Femur (tissue), 1 donor: ENCODE results near the gene BECN2.
A peak's percentile ranks its signal among the peaks of the same experiment; 100 is the strongest.
"Not testable (repeated sequence)": the region's sequence is repeated elsewhere in the genome, so short reads cannot be mapped to it uniquely, and the experiment has no call there.

Source experiments
- DNase-seq: peaks from one replicate; pipeline ENCODE4 v3.0.0-alpha.2; 2017

The BECN2 gene

DNA sequence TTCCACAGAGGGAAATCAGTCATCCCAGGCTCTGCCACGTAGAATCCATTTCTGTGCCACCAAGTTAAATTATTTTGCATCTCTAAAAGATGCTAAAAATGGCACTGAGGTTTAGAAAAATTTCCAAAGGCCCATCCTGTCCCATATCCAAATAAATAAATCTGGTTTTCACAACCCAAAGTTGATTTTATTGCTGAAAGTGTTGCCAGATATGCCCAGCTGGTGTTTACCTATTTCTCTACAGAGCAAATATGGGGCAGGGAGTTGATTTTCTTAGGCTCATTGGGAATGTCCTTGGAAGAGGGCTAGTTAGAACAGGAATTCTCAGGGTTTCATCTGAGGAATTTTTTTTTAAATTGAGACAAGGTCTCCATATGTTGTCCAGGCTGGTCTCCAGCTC is 22.4 kb downstream of the BECN2 start:
- no peak for DNase-seq

DNA sequence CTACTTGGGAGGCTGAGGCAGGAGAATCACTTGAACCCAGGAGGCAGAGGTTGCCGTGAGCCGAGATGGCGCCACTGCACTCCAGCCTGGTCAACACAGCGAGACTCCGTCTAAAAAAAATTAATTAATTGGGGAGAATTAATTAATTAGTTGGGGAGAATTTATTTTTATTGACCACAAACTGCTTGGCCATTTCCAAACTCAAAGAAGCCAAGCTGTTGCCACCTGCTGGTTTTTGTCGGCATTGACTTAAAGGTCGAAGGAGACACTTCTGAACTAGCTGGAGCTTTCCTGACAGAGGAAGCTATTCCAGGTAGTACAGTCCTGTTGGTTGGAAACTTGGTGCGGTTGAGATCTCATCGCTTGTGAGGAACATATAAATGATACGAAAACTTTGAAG is 28.2 kb downstream of the BECN2 start:
- DNase-seq = no peak

DNA sequence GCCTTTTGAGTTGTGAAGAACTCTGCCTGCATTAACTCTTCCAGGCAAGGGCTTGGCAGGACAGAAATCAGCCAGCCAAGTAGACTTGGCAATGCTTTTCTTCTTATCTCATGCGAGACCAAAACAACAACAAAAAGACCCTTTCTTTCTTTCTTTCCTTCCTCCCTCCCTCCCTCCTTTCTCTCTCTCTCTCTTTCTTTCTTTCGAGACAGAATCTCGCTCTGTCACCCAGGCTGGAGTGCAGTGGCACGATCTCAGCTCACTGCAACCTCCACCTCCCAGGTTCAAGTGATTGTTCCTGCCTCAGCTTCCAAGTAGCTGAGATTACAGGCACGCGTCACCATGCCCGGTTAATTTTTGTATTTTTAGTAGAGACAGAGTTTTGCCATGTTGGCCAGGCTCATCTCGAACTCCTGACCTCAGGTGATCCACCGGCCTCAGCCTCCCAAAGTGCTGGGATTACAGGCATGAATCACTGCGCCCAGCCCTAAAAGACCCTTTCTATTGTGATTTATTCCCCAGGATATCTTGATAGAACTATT is 30.9 kb downstream of the BECN2 start:
- DNase-seq = not testable (repeated sequence)

DNA sequence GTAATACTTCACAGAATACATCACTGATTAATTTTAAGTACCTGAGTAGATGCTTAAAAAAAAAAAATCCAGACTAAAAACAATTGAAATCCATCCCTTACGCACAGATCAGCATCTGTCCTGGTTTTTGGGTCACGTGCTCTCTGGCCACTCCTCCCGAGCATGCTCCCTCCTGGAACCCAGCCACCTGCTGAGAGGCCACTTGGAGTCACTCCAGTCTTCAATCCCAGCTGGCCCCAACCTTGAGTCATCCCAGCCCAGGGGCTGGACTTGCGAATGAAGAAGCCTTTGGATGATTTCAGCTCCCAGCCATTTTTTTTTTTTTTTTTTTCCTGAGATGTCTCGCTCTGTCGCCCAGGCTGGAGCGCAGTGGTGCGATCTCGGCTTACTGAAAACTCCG is 32.5 kb downstream of the BECN2 start:
- peak; percentile 92 for DNase-seq

DNA sequence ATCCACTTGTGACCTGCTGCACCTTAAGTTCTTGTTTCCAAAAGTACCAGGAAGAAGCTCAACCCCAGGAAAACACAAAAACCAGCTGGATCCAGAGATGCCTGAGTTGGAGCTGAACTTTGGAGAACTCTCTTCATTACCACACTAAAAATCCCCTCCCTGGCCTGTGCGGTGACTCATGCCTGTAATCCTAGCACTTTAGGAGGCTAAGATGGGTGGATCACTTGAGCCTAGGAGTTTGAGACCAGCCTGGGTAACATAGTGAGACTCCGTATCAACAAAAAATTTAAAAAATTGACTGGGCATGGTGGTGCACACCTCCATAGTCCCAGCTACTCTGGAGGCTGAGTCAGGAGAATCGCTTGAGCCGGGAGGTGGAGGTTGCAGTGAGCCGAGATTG is 35.2 kb downstream of the BECN2 start:
- DNase-seq = no peak

DNA sequence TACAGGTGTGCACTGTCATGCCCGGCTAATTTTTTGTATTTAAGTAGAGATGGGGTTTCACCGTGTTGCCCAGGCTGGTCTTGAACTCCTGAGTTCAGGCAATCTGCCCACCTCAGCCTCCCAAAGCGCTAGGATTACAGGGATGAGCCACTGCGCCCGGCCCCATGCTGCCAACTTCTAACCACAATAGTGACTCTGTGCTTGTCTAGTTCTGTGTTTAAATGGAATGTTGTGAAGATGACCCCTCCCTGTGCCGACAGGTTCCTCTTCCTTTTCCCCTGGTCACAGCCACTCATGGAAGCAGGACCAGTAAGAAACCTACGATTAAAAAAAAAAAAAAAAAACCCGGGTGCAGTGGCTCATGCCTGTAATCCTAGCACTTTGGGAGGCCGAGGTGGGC is 36.6 kb downstream of the BECN2 start:
- no peak for DNase-seq

DNA sequence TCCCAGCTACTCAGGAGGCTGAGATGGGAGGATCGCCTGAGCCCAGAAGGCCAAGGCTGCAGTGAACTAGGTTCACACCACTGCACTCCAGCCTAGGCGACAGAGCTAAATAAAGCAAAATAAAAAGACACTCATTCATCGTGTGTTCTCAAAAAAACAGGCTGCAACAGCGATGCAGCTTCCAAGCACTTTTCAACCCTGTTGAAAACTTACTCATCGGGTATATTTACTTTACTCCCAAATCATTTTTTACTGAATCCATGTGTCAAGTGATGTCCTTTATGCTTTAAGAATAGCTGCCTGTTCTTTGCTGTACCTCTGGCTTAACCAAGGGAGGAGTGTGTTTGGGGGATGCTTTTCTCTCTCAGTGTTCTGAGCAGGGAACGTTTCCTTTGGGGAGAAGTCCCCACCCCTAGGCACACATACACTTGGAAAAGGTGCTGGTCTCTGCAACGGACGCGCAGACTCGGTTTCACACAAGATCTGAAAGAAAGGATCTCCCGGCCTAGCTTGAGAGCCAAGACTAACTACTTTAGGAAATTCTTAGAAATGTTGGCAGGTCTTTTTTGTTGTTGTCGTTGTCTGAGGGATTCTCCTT is 39.9 kb downstream of the BECN2 start:
- DNase-seq = no peak

DNA sequence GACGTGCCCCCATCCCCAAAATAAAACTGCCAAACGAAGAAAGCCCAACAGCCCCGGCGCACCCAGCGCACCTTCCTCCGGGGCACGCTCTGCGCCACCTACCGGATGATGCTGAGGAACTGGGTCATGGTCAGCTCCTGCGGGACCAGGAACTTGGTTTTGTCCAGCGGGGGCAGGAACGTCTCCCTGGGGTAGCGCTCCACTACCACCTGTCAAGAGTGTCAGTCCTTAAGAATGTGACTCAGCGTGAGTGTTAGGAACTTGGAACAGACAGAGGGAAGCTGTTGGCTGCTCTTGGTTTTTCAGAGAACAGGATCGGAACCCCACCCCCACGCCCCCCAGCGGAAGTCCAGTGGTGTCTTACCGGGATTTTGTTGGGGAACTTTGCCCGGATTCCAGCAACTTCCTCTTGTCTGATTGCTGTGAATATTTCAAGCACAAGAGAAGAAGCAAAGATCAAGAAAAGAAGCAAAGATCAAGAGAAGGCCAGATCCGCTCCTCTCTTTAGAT is 40.9 kb downstream of the BECN2 start:
- DNase-seq = peak; percentile 91

DNA sequence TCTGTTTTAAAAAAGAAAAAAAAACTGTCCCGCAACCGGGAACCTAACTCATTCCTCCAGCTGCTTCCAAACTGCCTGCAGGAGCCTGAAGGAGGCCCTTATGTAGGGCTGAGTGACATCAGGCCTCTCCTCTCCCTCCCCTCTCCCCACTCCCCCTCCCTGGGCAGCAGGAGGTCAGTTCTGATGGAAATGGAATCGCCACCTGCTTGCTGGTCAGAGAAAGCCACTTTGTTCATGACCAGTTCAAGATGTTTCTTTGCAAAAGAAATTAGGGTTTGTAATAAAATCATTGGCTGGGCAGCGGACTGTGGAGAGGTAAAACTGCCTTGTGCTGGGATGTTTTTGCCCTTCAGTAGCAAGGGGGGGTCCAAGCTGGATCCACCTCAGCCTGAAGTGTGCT is 41.5 kb downstream of the BECN2 start, which contains the start of gene MAP1LC3C:
MAP1LC3C (minus strand) TSS at position 73 of the 400 bp plus-strand sequence. CDS start 90 bp downstream, outside the sequence.
- DNase-seq = peak; percentile 39

DNA sequence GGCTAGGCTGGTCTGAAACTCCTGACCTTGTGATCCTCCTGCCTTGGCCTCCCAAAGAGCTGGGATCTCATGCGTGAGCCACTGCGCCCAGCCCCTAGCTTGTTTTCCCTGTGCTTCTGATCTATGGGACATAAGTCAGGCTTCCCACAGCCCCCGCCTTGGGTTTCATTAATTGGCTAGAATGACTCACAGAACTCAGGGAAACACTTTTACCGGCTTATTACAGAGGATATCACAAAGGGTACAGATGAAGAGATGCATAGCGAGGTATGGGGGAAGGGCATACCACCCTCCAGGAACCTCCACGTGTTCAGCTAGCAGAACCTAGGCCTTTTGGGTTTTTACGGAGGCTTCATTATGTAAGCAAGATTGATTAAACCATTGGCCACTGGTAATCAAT is 42.9 kb downstream of the BECN2 start:
- no peak for DNase-seq

DNA sequence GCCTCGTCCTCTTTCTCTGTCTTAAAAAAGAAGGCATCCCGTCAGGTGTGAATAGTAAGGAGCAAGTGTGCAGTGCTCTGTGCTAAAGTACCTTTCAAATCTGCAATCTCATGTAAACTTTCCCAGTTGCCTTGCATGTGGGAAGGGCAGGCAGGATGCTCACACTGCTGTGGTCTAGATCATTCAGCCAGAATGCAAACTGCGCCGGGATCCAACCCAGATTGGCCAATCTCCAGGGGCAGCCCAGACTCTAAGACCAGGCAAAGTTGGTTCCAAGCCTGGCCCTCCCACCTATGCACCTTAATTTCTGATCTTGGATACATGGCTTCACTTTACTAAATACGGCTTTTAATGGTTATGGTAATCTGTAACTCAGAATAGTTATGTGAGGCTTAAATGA is 44.5 kb downstream of the BECN2 start:
- no peak for DNase-seq

DNA sequence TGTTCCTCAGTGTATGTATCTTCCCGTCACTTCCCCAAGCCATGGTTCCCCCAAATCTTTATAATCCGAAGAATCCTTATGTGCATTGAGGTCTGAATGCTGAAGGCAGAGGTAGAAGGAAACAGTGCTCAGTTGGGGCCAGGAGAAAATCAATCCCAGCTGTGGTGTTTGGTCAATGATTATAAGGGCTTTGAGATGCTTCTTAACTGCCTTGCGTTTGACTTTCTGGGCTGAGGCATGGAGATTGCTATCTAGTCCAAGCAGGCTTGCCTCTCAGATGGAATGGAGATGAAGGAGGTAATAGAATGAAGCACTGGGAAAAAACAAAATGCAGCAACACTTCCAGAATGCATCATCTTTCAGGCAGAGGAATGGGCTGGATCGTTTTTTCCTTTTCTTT is 44.9 kb downstream of the BECN2 start:
- DNase-seq = peak; percentile 25

DNA sequence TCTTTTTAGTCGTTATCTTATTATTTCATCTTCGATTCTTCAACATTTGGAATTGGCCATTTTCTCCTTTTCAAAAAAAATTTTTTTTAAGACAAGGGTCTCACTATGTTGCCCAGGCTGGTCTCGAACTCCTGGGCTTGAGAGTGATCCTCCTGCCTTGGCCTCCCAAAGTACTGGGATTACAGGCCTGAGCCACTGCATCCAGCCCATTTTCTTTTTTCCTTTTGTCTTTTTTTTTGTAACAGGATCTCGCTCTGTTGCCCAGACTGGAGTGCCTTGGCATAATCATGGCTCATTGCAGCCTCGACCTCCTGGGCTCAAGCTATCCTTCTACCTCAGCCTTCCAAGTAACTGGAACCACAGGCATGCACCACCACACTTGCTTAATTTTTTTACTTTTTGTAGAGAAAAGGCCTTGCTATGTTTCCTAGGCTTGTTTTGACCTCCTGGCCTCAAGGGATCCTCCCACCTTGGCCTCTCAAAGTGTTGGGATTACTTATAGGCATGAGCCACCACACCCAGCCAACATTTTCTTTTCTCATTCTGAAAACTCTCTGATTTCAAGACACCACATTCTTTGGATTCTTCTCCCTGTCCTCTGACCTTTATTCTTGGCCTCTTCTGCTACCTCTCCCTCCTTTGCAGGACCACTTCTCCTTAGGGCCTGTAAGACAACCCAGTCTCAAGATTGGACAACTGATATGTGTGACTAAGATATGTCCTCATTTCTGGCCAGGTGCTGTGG is 47.4 kb downstream of the BECN2 start:
- no peak for DNase-seq

DNA sequence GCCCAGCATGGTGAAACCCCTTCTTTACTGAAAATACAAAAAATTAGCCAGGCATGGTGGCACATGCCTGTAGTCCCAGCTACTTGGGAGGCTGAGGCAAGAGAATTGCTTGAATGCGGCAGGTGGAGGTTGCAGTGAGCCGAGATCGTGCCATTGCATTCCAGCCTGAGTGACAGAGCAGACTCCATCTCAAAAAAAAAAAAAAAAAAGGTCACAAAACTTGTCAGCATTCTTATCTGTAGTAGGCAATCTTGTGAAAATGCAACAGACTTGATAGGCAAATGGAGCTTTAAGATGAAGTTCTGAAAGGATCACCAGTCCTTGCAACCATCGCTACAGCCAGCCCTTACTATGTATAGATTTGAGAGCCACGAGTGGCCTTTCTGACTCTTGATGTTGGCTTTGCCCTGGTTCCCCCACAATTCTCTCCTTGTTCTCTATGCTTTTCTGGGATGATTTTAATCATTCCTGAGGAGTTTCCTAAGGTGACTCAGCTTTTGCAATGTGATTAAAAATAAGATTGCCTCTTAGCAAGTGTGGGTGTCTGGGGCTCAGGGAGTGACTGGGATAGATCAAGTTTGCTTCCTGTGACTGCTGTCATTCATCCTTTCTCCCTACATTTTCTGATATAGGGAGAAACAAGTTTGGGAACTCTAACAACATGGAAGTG is 48.4 kb downstream of the BECN2 start:
- DNase-seq = no peak

DNA sequence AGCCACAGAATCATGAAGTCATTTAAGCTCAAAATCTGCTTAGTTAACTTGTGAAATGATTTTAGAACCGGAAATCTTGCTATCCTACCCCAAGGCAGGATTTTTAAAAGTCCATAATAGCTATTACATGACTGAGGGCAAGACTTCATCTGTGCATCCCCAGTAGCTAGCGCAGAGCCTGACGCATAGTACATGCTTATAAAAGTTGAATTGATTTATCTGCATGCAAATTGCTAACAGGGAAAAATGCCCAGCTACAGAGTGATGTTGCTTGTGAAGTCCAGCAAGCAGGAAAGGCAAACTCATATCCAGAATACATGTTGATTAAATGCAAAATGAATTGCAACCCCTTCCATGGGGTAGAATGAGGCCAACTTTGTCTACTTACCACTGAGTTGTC is 49.4 kb downstream of the BECN2 start:
- no peak for DNase-seq
